ENCODE results near the gene FES. TPM values are rescaled to one million over a fixed set of nuclear protein-coding genes. Genes with fewer than 3 reads are reported as not detected.

Gene FES
- total RNA-seq, 6 experiments from 2014 or later: 11.5 to 36.5 (median 18.5) TPM

- TF ChIP-seq, protein P1, sequence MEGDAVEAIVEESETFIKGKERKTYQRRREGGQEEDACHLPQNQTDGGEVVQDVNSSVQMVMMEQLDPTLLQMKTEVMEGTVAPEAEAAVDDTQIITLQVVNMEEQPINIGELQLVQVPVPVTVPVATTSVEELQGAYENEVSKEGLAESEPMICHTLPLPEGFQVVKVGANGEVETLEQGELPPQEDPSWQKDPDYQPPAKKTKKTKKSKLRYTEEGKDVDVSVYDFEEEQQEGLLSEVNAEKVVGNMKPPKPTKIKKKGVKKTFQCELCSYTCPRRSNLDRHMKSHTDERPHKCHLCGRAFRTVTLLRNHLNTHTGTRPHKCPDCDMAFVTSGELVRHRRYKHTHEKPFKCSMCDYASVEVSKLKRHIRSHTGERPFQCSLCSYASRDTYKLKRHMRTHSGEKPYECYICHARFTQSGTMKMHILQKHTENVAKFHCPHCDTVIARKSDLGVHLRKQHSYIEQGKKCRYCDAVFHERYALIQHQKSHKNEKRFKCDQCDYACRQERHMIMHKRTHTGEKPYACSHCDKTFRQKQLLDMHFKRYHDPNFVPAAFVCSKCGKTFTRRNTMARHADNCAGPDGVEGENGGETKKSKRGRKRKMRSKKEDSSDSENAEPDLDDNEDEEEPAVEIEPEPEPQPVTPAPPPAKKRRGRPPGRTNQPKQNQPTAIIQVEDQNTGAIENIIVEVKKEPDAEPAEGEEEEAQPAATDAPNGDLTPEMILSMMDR (IDR thresholded peaks at IDR 0.05): no peak
- no peak for TF ChIP-seq POLR2A (IDR thresholded peaks at IDR 0.05)
- 94% methylated on average over 7 of the region's 24 CpGs for WGBS (ENCODE audit: insufficient coverage, low coverage, low lambda C conversion rate, missing lambda C conversion rate)
- H3K27ac ChIP-seq: no peak overlapping the region
- peak in 2 of 3 donors; percentile 16 to 35 for DNase-seq
- ATAC-seq: no peak
- H3K4me3 ChIP-seq: no peak overlapping the region
- intact Hi-C loops (cut with DNase I): loop anchor here in 1 of 2 donors (10.0 kb wide), 1 partner anchor 266 kb away; no protein-coding TSS in a partner anchor
- H3K4me1 ChIP-seq: peaks cover 0 to 12% (median 0%) of the 10 kb centered on the region in 4 donors
- H3K9me3 ChIP-seq: no peaks in the 10 kb centered on the region
- H3K36me3 ChIP-seq: peaks cover 5 to 89% (median 57%) of the 10 kb centered on the region in 4 donors
- no peaks in the 10 kb centered on the region for H3K27me3 ChIP-seq
Observed at GRCh38 chr15:90910441-90911301, 26.4 kb downstream of the FES start.

GRCh38 chr15:90911302-90911623 is 27.0 kb downstream of the FES start:
- Histone ChIP-seq H3K27ac (no peak overlapping the region), H3K9me3 (no peaks in the 10 kb centered on the region), H3K27me3 (no peaks in the 10 kb centered on the region), H3K36me3 (peaks cover 5 to 84% (median 55%) of the 10 kb centered on the region in 4 donors), H3K4me1 (peaks cover 0 to 15% (median 0%) of the 10 kb centered on the region in 4 donors), H3K4me3 (no peak overlapping the region)
- TF ChIP-seq POLR2A (IDR thresholded peaks at IDR 0.05): no peak
- DNase-seq: peak in 2 of 3 donors; percentile 12 to 40
- no peak for ATAC-seq
- intact Hi-C loops (cut with DNase I): loop anchor here in 1 of 2 donors (10.0 kb wide), 1 partner anchor 266 kb away; no protein-coding TSS in a partner anchor
- WGBS (ENCODE audit: insufficient coverage, low coverage, low lambda C conversion rate, missing lambda C conversion rate): no CpG with 5 or more reads among the region's 19 CpGs

GRCh38 chr15:90911906-90912769 is 27.8 kb downstream of the FES start:
- 72% methylated on average over 14 of the region's 30 CpGs for WGBS (ENCODE audit: insufficient coverage, low coverage, low lambda C conversion rate, missing lambda C conversion rate)
- H3K9me3 ChIP-seq: no peaks in the 10 kb centered on the region
- ATAC-seq: no peak
- H3K4me1 ChIP-seq: peaks cover 0 to 18% (median 0%) of the 10 kb centered on the region in 4 donors
- intact Hi-C loops (cut with DNase I): loop anchor here in 1 of 2 donors (10.0 kb wide), 1 partner anchor 267 kb away; no protein-coding TSS in a partner anchor
- no peak overlapping the region for H3K27ac ChIP-seq
- no peaks in the 10 kb centered on the region for H3K27me3 ChIP-seq
- H3K4me3 ChIP-seq: no peak overlapping the region
- TF ChIP-seq, protein P1 (IDR thresholded peaks at IDR 0.05): no peak
- peaks cover 5 to 83% (median 55%) of the 10 kb centered on the region in 4 donors for H3K36me3 ChIP-seq
- DNase-seq: peak in 2 of 3 donors; percentile 25 to 53

- intact Hi-C loops (cut with DNase I): loop anchor here in 1 of 2 donors (10.0 kb wide), 1 partner anchor 268 kb away; no protein-coding TSS in a partner anchor
- Histone ChIP-seq H3K36me3 (peaks cover 8 to 83% (median 52%) of the 10 kb centered on the region in 4 donors), H3K27ac (no peak overlapping the region), H3K4me3 (no peak overlapping the region), H3K27me3 (no peaks in the 10 kb centered on the region), H3K4me1 (peaks cover 0 to 18% (median 0%) of the 10 kb centered on the region in 4 donors), H3K9me3 (no peaks in the 10 kb centered on the region)
- WGBS (ENCODE audit: insufficient coverage, low coverage, low lambda C conversion rate, missing lambda C conversion rate): 86% methylated on average over 4 of the region's 7 CpGs
- TF ChIP-seq POLR2A (IDR thresholded peaks at IDR 0.05): no peak
- TF ChIP-seq, protein P1 (IDR thresholded peaks at IDR 0.05): no peak
- ATAC-seq (no peak), DNase-seq (peak in 2 of 3 donors; percentile 14 to 37)
Observed at GRCh38 chr15:90912770-90913075, 28.4 kb downstream of the FES start.
